Stimulated activated naive CD8-positive, alpha-beta T cell treated with anti-CD3 and anti-CD28 coated beads, Interleukin-15, amount 100 ng/mL, for 72 hours (primary cell): ENCODE measurements around the gene TMEM154.
A peak's percentile ranks its signal among the peaks of the same experiment; 100 is the strongest.

Experiments used
- ATAC-seq: fragments of 150-1000 bp; cut with Tn5 transposase; 2 replicates; pipeline ENCODE4 v1.10.0; 2021; ENCODE audit warnings: mild to moderate bottlenecking, moderate library complexity
- DNase-seq, 2 donors: peaks; one replicate each; pipeline ENCODE4 v3.0.0; 2021 to 2022
- H3K27ac Mint-ChIP-seq, 2 donors: one replicate each; pipeline ENCODE4 v1.8.0; 2022; ENCODE audit warnings: mild to moderate bottlenecking in 2 of 2, mixed read lengths in 2 of 2, moderate library complexity in 2 of 2
- H3K27me3 Mint-ChIP-seq: one replicate; pipeline ENCODE4 v1.8.0; 2022; ENCODE audit warnings: mixed read lengths
- H3K4me1 Mint-ChIP-seq: one replicate; pipeline ENCODE4 v1.8.0; 2022; ENCODE audit warnings: mild to moderate bottlenecking, mixed read lengths
- H3K4me3 Mint-ChIP-seq, 2 donors: one replicate each; pipeline ENCODE4 v1.8.0; 2022; ENCODE audit warnings: mild to moderate bottlenecking in 2 of 2, mixed read lengths in 2 of 2, moderate library complexity in 1 of 2
- H3K9me3 Mint-ChIP-seq, 2 donors: one replicate each; pipeline ENCODE4 v1.8.0; 2022; ENCODE audit warnings: mixed read lengths in 2 of 2

Gene TMEM154

GRCh38 chr4:152679414-152680281 is at the start of gene TMEM154:
TSS of gene TMEM154 (minus strand) at chr4:152679997. CDS start at chr4:152679933, 64 bp downstream.
- Mint-ChIP-seq H3K9me3 (no peaks in the 10 kb centered on the region), H3K27ac (peak within 1 kb of the TSS; percentile 97), H3K4me3 (peak within 1 kb of the TSS; percentile 91), H3K27me3 (no peaks in the 10 kb centered on the region), H3K4me1 (peaks cover 69% of the 10 kb centered on the region)
- DNase-seq (peak; percentile 63 to 81), ATAC-seq (peak; percentile 94)

- no peak for DNase-seq
- Mint-ChIP-seq H3K27ac (no peak overlapping the region), H3K9me3 (no peaks in the 10 kb centered on the region), H3K4me1 (no peaks in the 10 kb centered on the region), H3K4me3 (no peak overlapping the region), H3K27me3 (peaks cover 6% of the 10 kb centered on the region)
- ATAC-seq: no peak
These were observed 49.7 kb upstream of the TMEM154 start for GRCh38 chr4:152729466-152729865.

GRCh38 chr4:152728343-152728742 is 48.5 kb upstream of the TMEM154 start:
- no peak overlapping the region for H3K4me3 Mint-ChIP-seq
- no peak overlapping the region for H3K27ac Mint-ChIP-seq
- no peak for ATAC-seq
- H3K9me3 Mint-ChIP-seq: no peaks in the 10 kb centered on the region
- H3K27me3 Mint-ChIP-seq: peaks cover 6% of the 10 kb centered on the region
- no peaks in the 10 kb centered on the region for H3K4me1 Mint-ChIP-seq
- no peak for DNase-seq

DNA sequence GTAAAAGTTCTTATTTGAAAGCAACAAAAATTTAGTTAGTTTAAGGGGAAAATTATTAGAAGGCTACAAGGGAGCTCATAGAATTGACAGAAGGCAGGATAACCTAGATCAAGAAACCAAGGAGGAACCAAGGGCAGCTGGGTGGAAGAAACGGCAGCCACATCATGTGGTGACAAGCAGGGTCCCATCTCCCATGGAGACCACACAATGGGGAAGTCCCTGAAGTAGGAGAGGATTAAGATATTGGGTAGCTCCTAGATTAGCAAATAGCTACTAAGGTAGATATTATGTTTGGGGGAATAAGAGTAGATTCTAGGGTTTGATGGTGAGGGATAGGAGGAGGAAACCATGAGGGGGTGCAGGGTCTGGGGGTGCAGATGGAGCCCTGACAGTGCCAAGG is 48.0 kb upstream of the TMEM154 start:
- Mint-ChIP-seq H3K27me3 (peaks cover 6% of the 10 kb centered on the region), H3K27ac (no peak overlapping the region), H3K4me3 (no peak overlapping the region), H3K9me3 (no peaks in the 10 kb centered on the region), H3K4me1 (no peaks in the 10 kb centered on the region)
- no peak for ATAC-seq
- DNase-seq: no peak

GRCh38 chr4:152724494-152724893 is 44.7 kb upstream of the TMEM154 start:
- peaks cover 6% of the 10 kb centered on the region for H3K27me3 Mint-ChIP-seq
- H3K4me3 Mint-ChIP-seq: no peak overlapping the region
- no peak for ATAC-seq
- no peaks in the 10 kb centered on the region for H3K4me1 Mint-ChIP-seq
- H3K27ac Mint-ChIP-seq: no peak overlapping the region
- H3K9me3 Mint-ChIP-seq: no peaks in the 10 kb centered on the region
- DNase-seq: no peak

DNA sequence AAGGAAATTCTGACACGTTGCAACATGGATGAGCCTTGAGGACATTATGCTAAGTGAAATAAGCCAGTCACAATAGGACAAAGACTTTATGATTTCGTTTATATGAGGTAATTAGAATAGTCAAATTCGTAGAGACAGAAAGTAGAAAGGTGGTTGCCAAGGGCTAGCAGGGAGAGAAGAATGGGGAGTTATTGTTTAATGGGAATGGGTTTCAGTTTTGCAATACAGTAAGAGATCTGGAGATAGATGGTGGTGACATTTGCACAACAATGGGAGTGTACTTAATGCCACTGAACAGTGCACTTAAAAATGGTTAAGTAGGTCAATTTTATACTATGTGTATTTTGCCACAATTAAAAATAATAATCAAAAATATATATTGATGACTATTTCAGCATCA is 43.4 kb upstream of the TMEM154 start:
- DNase-seq: no peak
- Mint-ChIP-seq H3K4me3 (no peak overlapping the region), H3K4me1 (no peaks in the 10 kb centered on the region), H3K27me3 (peaks cover 6% of the 10 kb centered on the region), H3K27ac (no peak overlapping the region), H3K9me3 (no peaks in the 10 kb centered on the region)
- ATAC-seq: no peak

- ATAC-seq (no peak), DNase-seq (no peak)
- no peaks in the 10 kb centered on the region for H3K4me1 Mint-ChIP-seq
- no peak overlapping the region for H3K27ac Mint-ChIP-seq
- no peak overlapping the region for H3K4me3 Mint-ChIP-seq
- H3K27me3 Mint-ChIP-seq: no peaks in the 10 kb centered on the region
- peaks cover 9 to 14% of the 10 kb centered on the region in 2 donors for H3K9me3 Mint-ChIP-seq
These were observed 40.2 kb upstream of the TMEM154 start for GRCh38 chr4:152719801-152720556.

DNA sequence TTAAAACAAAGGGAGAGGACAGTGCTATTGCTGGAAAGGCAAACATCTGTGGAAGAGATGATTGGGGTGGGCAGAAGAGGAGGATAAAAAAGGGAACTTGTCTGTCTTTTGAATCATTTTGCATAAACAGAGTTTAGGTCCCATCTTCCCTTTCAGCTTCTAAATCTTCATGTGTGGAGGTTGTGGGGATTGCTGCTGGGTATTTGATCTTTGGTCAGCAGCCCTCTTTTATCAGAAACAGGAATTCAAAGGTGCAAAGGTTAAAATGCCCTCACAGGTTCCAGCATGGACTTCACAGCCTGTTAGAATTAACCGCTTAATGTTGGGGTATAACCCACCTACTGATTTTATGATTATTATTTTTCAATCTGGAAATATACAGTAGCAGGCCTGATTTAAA is 39.5 kb upstream of the TMEM154 start:
- H3K27me3 Mint-ChIP-seq: no peaks in the 10 kb centered on the region
- no peak overlapping the region for H3K4me3 Mint-ChIP-seq
- H3K27ac Mint-ChIP-seq: no peak overlapping the region
- DNase-seq (no peak), ATAC-seq (no peak)
- no peaks in the 10 kb centered on the region for H3K4me1 Mint-ChIP-seq
- peaks cover 15 to 21% of the 10 kb centered on the region in 2 donors for H3K9me3 Mint-ChIP-seq

- H3K9me3 Mint-ChIP-seq: peaks cover 15 to 24% of the 10 kb centered on the region in 2 donors
- ATAC-seq (no peak), DNase-seq (no peak)
- no peaks in the 10 kb centered on the region for H3K4me1 Mint-ChIP-seq
- H3K27me3 Mint-ChIP-seq: no peaks in the 10 kb centered on the region
- H3K27ac Mint-ChIP-seq: no peak overlapping the region
- no peak overlapping the region for H3K4me3 Mint-ChIP-seq
These were observed 35.3 kb upstream of the TMEM154 start for GRCh38 chr4:152715076-152715475.

DNA sequence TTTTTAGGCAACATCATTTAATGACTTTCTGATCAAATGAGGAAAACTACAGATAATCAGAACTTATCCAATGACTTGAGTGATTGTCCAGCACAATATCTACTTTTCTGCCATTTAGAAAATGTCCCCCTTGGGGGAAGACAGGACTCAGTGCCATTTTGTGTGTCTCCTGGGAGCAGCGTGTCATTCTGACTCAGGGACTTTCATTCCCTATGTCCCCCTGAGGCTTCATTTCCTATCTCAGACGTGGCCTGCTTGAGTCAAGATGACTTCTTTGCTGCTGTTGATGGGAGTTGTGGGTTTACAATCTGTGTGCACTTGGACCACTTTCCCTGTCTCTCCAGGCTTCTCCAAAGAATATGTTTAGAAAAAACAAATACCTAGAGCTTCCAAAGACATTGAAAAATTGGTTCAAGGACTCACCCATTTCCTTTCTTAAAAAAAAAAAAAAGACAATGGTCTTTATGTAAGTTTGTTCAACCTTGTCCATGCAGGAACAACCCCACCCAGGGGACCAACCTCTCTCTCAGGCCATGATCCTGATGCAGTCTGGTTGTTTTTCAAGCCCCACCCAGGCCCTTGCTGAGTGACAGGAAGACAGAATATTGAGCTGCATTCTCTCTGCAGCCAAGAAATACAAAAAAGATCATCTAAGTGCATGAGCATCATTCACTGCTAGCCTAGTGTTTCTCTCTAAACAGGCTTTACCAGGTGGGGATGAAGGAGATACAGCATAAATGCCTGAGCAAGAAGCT is 34.3 kb upstream of the TMEM154 start:
- DNase-seq: no peak
- Mint-ChIP-seq H3K27ac (no peak overlapping the region), H3K9me3 (peaks cover 15 to 24% of the 10 kb centered on the region in 2 donors), H3K4me1 (no peaks in the 10 kb centered on the region), H3K27me3 (no peaks in the 10 kb centered on the region), H3K4me3 (no peak overlapping the region)
- ATAC-seq: no peak

GRCh38 chr4:152709675-152710438 is 30.1 kb upstream of the TMEM154 start:
- Mint-ChIP-seq H3K4me3 (no peak overlapping the region), H3K27ac (no peak overlapping the region), H3K27me3 (no peaks in the 10 kb centered on the region), H3K9me3 (peaks cover 14% of the 10 kb centered on the region in 2 donors), H3K4me1 (no peaks in the 10 kb centered on the region)
- ATAC-seq (peak; percentile 79), DNase-seq (peak in 1 of 2 donors; percentile 12)

- Mint-ChIP-seq H3K9me3 (peaks cover 12 to 13% of the 10 kb centered on the region in 2 donors), H3K4me3 (no peak overlapping the region)
These were observed 29.0 kb upstream of the TMEM154 start for GRCh38 chr4:152708796-152709195.

GRCh38 chr4:152708361-152708760 is 28.6 kb upstream of the TMEM154 start:
- Mint-ChIP-seq H3K27ac (no peak overlapping the region), H3K4me3 (no peak overlapping the region), H3K27me3 (no peaks in the 10 kb centered on the region), H3K4me1 (no peaks in the 10 kb centered on the region), H3K9me3 (peaks cover 12 to 13% of the 10 kb centered on the region in 2 donors)
- ATAC-seq (no peak), DNase-seq (no peak)

More at GRCh38 chr4:152708796-152709195, 29.0 kb upstream of the TMEM154 start:
- no peaks in the 10 kb centered on the region for H3K4me1 Mint-ChIP-seq
- DNase-seq (no peak), ATAC-seq (no peak)
- no peak overlapping the region for H3K27ac Mint-ChIP-seq
- H3K27me3 Mint-ChIP-seq: no peaks in the 10 kb centered on the region

GRCh38 chr4:152707632-152708031 is 27.8 kb upstream of the TMEM154 start:
- Mint-ChIP-seq H3K4me1 (no peaks in the 10 kb centered on the region), H3K4me3 (no peak overlapping the region), H3K27me3 (no peaks in the 10 kb centered on the region), H3K9me3 (peaks cover 12 to 13% of the 10 kb centered on the region in 2 donors), H3K27ac (peak overlapping the region in 1 of 2 donors; percentile 8)
- DNase-seq (no peak), ATAC-seq (no peak)

- Mint-ChIP-seq H3K9me3 (peaks cover 12 to 13% of the 10 kb centered on the region in 2 donors), H3K4me3 (no peak overlapping the region), H3K4me1 (no peaks in the 10 kb centered on the region), H3K27ac (no peak overlapping the region), H3K27me3 (no peaks in the 10 kb centered on the region)
- DNase-seq (no peak), ATAC-seq (no peak)
These were observed 26.1 kb upstream of the TMEM154 start for GRCh38 chr4:152705903-152706302.
